Inferior parietal cortex (tissue), 1 donor: ENCODE data around the gene KIAA0825.

ENCODE experiments used
- DNase-seq: peaks from one replicate; pipeline ENCODE4 v3.0.0-alpha.2; 2016; ENCODE audit errors: extremely low spot score

KIAA0825 gene

DNA sequence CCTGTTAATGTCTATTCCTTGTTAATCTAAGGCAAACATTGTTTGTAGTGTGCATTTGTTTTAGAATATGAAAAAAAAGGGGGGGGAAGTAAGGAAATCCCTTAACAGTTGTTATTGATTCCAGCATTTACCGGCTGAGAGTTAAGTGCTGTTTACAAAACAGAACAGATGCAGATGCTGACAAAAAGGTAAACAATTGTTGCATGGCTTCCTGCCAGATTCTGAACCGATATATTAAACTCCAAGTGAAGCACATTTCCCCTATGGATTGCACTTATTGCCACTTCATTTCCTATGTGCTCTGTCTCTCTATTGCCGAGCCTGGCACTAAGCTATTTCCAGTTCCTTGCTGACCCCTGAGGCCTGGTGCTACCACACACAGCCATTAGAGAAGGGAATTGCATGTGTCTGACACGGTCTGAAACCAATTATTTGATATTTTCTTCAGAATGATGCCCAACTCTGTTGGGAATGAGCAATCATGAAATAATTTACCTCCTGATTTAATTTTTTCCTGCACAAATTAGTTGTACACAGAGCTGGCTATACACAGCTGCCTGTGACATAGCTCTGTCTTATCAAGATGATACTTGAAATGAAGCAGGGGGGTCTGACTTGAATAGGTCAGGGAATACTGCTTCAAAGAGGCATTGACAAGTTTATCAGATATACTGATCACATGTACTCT lies 109.8 kb downstream of the KIAA0825 start:
- DNase-seq: no peak

DNA sequence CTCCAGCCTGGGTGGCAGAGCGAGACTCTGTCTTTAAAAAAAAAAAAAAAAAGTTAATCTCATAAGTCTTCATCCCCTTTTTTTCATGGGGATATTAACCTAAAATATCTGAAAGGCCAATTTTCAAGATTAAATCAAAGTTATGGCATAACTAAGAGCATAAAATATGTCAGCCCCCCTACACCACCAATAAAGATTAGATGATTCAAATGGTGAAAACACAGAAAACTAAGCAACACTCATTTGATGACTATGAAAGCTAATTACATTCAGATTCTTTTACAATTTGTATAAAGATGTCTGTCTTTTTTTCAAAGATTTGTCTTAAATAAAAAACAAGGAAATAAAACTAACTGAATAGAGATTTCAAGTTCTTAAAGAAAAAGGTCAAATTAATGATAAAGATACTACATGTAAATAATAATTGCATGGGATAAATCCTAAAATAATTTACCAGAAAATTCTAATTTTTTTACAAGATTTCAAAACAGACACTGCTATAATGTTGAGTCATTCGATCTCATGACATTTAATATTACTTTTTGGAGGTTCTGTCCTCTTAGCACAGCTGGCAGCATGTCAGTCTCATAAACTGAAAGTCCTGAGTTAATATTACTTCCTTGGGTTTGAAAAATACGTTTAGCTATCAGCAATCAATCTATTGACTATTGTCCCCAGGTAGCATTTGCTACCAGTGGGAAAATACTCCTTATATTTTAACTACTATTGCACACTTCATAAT lies 112.9 kb downstream of the KIAA0825 start:
- no peak for DNase-seq

DNA sequence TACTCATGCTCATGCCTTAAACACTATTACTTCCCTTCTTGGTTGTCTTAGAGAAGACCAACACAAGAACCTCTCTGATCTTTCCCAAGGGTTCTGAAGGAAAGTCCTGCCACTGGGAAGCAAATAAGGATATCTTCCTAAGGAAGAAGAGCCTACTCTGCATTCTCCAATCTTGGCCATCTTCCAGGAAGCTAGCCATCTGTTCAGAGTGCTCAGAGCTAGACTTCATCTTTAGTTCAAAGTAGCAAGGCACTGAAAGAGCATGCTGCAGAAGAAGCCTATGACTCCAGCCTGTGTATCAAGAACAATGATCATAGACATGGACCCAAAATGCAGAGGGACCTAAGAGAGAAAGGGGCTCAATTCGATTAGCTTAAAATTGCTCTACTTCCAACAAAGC lies 114.7 kb downstream of the KIAA0825 start:
- DNase-seq: no peak

DNA sequence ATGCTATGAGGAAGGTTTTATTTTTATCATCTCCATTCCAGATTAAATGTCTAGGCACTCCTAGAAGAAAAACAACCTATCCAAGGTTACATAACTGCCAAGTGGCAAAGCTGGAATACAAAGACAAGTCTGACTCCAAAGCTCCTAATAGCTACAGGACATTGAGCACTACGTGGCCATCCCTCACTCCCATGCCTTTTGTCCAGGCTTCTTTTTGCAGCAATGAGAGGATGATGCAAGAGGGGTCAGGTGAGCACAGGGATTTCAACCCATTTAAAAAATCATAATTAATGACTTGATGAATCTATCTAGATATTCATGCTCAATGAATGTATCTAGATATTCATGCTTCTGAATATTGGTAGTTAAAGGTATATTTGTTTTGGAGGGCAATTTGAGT lies 117.0 kb downstream of the KIAA0825 start:
- no peak for DNase-seq

DNA sequence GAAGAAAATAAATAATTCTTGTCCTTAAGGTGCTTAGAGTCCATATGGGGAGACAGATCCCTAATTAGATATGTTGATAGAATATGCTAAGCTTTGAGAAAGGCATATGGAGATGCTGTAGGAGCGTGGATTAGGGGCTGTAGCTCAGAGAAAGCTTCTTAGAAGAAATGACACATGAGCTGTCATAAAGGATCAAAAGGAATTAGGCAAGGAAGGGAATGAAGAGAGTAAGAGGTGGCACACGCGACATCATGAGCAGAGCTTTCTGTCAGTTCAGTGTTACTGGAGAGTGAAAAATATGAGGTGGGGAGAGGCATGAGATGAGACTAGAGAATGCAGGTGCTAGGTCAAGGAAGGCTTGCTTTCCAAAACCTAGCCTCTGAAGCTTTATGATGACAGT lies 118.6 kb downstream of the KIAA0825 start:
- DNase-seq: no peak

DNA sequence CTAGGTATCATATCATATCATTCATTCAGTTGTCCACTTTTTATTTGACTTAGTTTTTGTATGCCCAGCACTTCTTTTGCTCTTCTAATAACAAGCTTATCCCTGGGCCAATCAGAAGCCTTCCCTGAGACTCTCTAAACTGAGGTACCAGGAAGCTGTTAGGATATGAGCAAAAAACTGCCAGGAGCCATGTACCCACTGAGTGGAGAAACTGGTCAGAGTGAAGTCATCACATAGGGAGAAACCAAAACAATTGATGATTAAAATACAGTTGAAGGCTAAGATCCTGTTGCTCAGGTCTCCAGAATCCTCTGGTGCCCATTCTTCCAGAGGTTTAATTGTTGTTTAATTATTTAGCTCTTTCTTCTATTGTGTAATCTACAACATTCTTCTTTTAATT lies 120.2 kb downstream of the KIAA0825 start:
- DNase-seq: no peak

DNA sequence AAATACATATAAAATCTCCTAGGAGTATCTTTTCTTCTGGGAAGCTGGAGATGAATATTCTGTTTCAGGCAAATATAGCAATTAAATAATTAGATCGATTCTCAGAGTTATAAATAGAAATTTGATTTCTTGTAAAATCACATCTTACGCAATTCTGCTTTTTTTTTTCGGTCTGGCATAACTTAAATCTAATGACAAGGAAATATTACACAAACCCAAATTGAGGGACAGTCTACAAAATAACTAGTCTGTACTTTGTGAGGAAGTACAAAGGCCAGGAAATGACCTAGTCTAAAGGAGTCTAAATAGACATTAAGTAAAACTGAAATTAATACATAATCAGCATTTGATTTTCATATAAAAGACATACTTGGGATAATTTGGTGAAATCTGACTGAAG lies 133.3 kb downstream of the KIAA0825 start:
- DNase-seq: no peak

DNA sequence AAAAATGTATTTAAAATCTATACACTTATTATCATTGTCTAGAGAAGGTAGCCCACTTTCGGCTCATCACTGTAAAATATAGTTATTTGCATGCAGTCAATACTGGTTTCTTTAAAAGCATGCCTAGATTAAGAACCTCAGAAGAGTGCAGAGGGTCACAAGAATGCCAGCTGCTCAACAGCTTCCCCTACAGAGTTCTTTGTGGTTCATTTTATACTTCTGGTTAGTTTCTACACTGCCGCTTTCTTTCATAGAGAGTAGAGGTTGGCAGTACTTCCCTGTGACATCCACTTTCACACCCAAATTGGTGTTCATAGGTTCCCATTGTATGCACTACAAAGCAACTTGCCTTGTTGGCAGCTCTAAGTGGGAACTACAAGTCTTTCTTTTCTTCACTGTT lies 137.3 kb downstream of the KIAA0825 start:
- peak; percentile 14 for DNase-seq

DNA sequence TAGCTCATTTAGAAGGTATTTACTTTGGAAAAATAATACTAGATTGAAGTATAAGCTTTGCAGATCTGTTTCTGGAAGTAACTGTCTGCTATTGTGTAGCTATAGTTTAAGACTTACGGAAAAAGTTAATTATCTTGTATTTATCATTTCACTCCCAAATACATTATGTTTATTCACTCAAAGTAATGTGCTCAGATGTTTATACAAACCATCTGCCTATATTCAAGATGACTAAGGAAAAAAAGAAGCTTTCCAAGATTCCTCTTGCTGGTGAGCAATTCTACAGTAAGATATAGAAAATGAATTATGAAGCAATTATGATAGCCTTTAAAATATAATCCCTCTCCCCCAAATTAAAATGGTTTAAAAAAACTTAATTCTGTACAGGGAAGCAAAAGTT lies 137.9 kb downstream of the KIAA0825 start:
- no peak for DNase-seq

DNA sequence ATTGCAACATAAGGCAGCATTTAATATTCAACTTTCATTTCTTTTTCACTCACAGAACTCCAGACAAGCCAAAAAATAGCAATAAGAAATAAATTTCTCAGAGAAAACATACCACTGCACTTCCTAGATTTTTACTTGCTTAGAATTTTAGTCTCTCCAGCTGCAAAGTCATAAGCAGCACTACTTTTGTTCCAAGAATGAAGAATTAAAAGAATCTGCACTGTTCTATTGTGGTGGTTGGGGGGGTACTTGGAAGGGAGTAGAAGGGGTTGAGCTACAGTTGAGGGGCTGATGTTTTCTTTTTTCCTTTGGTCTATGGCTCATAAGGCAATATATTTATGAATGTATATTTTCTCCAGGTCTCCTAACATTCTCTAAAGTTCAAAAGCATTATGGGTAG lies 144.5 kb downstream of the KIAA0825 start:
- DNase-seq: no peak

DNA sequence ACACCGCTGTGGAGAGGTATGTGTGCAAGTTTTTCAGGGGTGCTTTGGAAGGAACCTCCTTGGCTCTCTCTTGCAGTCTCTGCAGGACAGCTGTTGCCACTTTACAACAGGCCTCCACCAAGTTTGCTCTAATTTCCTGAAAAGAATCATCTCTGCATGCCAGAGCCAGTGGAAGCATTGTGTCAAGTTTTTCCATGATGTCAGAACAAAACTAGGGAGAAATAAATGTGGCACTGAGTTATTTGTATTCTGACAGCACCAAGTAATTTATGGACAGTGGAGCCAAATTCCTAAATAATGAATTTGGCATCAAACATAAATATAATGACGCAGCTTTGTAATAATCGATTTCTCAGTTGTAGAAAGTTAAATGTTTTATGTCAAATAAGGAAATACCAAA lies 146.9 kb downstream of the KIAA0825 start:
- DNase-seq: no peak

DNA sequence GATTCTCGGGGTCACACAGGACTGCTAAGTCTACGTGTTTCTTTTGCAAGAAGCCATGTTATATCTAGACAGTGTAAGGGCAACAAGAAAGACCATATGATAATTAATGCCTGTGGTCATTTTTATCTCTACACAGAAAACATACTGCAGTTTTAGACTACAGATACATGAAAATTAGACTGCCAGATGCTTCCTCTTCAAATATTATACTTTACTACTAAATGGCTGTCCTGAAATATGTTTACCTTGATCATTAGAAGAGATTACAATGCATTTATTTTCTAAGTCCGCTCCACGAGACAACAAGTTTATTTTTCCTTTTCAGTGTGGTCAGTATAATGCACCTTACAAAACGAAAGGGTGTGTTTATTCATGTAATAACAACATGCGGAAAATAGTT lies 147.6 kb downstream of the KIAA0825 start:
- DNase-seq: no peak

DNA sequence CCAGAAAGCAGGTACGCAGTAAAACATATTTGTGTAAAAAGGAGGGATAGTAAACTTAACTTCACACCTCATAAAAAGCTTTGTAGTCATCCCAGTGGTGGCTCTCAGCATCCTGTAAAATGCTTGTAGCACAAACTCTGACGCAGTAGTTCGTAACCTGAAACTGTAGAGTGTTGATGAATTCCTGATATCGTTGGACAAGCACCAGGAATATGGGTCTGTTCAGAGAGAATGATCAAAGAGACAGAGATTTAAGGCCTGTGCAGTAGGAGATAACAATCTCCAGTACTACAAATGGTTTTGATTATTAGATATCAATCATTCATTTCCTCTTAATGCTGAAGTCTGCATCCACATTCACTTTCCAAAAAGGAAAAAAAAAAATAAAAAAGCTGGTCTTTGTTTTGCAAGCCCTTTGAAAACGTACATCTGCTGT lies 148.5 kb downstream of the KIAA0825 start:
- no peak for DNase-seq

DNA sequence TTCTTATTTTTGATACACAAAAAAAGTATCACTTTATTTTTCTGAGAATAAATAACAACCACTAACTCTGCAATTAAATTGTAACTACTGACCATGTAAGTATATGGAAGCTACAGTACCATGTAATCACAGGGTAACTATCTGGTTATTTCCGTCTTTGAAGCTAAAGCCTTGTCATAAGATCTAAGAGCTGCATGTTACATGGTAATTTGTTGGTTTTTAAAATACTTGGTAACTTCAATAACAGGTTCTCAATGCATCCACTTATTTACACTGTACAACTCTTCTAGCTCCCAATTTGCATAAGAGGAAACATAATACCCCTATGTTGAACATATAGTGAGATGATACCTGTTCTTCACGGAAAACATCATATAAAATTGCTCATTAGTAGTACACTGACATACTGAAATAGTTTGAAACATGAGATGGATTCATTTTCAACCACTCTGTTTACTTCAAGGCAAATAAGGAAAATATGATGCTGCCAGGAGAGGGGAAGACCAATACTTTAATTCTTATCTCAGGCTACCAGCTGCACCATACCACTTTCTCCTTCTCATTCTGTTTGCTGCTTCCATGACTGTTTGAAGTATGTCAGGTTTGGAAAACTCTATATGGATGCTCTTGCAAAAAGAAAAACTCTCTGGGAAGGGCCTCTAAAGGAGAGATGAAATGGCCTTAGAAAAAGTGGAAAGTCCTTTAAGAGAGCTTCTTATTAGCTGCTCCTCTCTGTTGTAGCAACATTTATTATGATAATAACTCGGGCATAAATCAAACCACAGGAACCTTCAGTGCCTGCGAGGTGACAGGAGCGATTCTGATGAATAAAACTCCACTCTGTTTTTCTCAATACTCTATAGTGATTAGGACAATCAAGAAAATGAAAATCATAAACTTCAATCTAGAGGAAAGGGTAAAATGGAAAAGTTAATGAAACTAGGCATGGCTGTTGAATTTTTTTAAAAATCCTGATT lies 150.2 kb downstream of the KIAA0825 start:
- DNase-seq: no peak

DNA sequence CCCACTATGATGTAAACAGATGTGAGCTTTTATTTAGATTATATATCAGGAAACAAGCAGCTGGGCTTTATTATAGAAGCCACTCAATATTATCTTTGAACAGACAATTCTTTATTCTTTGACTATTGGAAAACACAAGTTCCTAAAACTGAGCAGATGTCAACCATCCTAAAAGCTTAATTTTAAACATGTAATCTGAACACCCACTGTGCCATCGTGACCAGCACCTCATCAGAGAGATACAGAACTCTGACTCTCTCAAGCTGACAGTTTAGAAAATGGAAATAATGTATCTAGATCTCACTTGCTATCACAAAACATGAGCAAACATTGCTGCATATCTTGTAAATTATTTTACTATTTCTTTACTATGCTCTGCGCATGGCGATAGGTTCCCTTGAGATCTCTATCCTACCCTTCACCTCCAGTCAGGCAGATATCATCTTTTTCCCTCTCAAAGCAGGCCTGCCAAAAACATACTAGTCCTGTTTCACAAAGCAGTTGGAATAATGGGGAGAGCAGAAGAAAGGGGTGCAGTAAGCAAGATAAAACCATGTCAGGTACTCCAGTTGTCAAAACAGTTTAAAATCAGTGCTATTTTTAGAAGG lies 151.0 kb downstream of the KIAA0825 start:
- DNase-seq: no peak

DNA sequence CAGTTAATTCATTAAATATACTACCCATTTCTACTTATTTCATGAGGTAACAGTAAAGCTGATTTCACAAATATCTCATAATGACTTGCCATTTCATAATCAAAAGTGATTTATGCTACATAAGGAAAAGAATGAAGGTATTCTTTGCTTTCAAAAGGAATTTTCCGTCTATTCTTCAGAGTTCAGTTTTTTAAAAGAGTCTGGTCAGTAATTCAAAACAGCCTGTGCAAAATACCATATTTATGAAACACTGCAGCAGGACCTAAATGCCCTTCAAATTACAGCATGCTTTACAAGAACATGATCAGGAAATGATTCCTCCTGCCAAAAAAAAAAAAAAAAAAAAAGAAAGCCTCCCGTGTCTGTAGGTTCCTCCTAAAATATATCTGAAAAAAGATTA lies 154.7 kb downstream of the KIAA0825 start:
- no peak for DNase-seq

DNA sequence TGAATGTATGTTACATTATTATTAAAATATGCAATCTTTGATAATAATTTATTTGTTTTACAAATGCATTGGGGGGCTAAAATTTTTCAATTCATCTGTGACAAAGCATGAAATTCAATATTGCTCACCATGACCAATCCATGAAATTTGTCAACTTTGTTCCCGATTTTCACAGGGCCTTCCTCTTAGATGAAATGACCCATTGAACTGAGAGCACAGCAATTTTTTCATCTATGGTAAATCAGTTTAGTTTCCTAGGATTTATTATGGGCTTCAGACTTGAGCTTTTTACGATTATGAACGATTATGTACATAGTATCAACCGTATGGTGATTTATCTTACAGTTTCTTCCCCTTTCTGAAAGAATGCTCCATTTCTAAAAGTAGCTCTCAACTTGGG lies 157.3 kb downstream of the KIAA0825 start:
- DNase-seq: no peak

DNA sequence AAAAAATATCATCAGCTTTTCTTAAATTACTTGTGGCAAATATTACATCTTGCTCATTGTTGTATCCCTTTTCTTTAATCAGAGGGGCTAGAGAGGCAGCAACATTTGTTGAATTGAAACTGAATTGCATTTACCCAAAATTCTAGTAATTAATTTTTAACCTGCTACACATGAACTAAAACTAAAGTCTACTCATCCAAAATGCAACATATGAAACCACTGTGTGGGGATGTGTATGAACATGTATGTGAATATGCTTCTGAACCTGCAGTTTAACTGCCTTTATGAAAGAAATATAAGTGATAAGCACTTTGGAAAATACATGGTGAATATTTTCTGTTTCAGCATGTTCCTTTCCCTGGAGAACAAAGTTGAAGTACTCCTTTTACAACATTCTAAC lies 158.5 kb downstream of the KIAA0825 start:
- DNase-seq: no peak

DNA sequence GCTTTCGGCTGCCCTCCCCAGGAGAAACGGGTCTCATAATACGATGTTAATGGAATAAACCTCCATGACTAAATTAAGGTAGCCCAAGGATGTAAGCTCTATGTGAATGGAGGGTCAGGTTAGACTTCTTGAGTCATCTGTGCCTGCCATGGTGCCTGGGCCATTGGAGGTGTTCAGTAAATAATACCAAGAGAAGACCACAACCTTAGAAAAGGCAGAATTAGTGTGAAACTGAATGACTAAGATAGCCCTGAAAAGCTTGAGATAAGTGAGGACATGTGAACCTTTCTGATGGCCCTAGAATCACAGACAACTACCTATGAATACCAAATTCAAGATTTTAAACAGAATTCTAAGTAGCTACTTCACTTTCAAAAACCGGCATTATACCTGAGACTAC lies 160.6 kb downstream of the KIAA0825 start:
- no peak for DNase-seq

DNA sequence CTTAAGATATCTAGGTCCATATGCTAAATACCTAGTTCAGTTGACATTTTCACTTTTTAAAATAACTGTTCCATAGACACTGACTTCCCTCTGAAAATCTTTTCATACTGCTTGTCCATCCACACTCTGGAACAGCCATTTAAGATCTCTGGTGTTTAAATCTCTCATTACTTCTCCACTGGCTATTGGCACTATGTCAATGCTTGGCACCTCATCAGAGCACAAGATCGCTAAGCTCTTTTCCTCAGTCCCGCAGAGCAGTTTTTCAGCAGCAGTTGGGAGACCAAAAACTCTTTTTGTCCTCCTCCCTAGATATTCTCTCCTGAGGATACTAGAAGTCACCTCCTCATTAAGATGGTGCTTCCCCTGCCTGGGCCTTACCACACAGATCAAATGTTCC lies 172.7 kb downstream of the KIAA0825 start:
- no peak for DNase-seq

DNA sequence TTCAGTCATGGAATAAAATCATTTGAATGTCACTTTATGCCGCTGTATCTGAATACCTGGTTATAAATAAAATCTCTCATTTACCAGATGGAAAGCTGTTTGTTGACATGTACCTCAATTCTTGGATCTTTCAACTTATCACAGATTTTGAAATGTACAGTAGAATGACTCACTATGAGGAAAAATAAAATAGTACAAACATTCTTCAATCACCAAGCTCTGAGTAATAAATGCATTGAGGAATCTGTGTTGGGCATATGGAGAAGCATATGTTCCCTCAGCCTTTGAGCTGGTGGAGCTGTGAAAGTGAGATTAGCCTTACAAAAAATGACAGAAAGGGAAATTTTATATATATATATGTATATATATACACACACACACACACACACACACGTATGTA lies 175.4 kb downstream of the KIAA0825 start:
- peak; percentile 53 for DNase-seq

DNA sequence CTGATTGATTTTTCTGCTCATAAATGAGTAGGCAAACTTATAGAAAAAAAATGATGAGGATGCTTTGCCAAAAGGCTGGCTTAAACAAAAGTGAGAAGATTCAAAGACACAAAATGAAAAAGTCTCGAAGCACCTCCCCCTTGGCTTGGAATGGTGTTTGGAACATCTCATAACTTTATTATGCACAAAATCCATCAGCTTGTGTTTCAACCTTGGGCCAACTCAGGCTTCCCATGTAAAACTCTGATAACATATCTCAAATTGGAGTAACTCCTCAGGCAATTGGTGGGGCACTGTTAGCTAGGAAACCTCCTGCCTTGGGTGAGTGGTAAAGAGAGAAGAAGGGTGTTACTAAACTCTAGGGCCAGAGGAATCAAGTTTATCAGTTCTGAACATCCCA lies 176.3 kb downstream of the KIAA0825 start:
- no peak for DNase-seq
